ENCODE measurements around the gene PPM1E. TPM values are rescaled to one million over a fixed set of nuclear protein-coding genes. Genes with fewer than 3 reads are reported as not detected.

PPM1E gene
- total and polyA plus RNA-seq, 2 of the 4 experiments (the other 2 are of a cell fraction): under 0.01 to 0.05 TPM

DNA sequence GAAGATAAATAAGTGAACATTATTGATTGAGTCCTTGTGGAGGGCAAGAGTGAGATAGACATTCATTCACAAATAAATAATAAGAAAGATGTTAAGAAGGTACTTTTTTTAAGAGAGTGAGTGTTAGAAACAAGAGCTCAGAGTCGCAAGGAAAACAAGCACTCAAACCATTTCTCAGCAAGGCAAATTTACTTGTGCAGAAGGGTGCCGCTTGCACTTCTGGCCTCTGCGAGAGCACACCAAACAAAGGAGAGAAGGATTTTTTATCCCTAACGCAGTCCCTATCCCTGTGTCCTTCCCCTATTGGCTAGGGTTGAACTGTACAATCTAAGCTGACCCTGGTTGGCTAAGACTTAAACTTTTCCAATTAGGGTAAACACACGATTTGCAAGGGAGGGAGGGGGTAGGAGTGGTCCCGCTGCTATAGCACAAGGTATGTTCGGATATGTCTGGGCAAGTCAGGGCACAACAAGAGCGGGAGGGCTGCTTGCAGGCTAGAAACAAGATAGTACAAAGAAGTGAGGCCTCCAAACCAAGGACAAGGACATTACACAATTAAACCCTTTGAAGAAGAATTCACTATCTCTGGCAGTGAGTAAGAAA lies 156.2 kb downstream of the PPM1E start:
- no peak overlapping the region for H3K4me3 ChIP-seq (ENCODE audit: insufficient read depth, low read depth, low read length)
- no peaks in the 10 kb centered on the region for H3K9me1 ChIP-seq (ENCODE audit: insufficient read depth, low read length)
- no peak overlapping the region for H3K18ac ChIP-seq (ENCODE audit: low read depth, low read length)
- H2BK20ac ChIP-seq (ENCODE audit: low read depth, low read length): no peak overlapping the region
- TF ChIP-seq MAZ (IDR thresholded peaks at IDR 0.05; ENCODE audit: borderline replicate concordance, low read depth, low read length) (no peak), SMC3 (IDR thresholded peaks at IDR 0.05; ENCODE audit: low read depth, low read length) (no peak), BHLHE40 (IDR thresholded peaks at IDR 0.05; ENCODE audit: low read depth, low read length) (no peak), RCOR1 (IDR thresholded peaks at IDR 0.05; ENCODE audit: insufficient replicate concordance, low read length) (no peak), MXI1 (IDR thresholded peaks at IDR 0.05; ENCODE audit: borderline replicate concordance, low read depth, low read length) (no peak), MAFK (IDR thresholded peaks at IDR 0.05; ENCODE audit: low read depth, low read length) (no peak), FOS (IDR thresholded peaks at IDR 0.05; ENCODE audit: low read depth, low read length) (no peak), NFE2L2 (IDR thresholded peaks at IDR 0.05; ENCODE audit: low read depth, low read length) (no peak), RFX5 (IDR thresholded peaks at IDR 0.05; ENCODE audit: low read depth, low read length) (no peak), RAD21 (IDR thresholded peaks at IDR 0.05; ENCODE audit: low read length) (no peak), CEBPB (IDR thresholded peaks at IDR 0.05; ENCODE audit: low read depth, low read length) (no peak), CHD1 (IDR thresholded peaks at IDR 0.05; ENCODE audit: low read depth, low read length) (no peak)
- TF ChIP-seq, protein P1, sequence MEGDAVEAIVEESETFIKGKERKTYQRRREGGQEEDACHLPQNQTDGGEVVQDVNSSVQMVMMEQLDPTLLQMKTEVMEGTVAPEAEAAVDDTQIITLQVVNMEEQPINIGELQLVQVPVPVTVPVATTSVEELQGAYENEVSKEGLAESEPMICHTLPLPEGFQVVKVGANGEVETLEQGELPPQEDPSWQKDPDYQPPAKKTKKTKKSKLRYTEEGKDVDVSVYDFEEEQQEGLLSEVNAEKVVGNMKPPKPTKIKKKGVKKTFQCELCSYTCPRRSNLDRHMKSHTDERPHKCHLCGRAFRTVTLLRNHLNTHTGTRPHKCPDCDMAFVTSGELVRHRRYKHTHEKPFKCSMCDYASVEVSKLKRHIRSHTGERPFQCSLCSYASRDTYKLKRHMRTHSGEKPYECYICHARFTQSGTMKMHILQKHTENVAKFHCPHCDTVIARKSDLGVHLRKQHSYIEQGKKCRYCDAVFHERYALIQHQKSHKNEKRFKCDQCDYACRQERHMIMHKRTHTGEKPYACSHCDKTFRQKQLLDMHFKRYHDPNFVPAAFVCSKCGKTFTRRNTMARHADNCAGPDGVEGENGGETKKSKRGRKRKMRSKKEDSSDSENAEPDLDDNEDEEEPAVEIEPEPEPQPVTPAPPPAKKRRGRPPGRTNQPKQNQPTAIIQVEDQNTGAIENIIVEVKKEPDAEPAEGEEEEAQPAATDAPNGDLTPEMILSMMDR (conservative IDR thresholded peaks at IDR 0.05; ENCODE audit: low read depth, low read length): no peak
- TF ChIP-seq, protein P2, sequence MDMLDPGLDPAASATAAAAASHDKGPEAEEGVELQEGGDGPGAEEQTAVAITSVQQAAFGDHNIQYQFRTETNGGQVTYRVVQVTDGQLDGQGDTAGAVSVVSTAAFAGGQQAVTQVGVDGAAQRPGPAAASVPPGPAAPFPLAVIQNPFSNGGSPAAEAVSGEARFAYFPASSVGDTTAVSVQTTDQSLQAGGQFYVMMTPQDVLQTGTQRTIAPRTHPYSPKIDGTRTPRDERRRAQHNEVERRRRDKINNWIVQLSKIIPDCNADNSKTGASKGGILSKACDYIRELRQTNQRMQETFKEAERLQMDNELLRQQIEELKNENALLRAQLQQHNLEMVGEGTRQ (IDR thresholded peaks at IDR 0.05; ENCODE audit: low read depth, low read length): no peak
- TF ChIP-seq, protein P3, sequence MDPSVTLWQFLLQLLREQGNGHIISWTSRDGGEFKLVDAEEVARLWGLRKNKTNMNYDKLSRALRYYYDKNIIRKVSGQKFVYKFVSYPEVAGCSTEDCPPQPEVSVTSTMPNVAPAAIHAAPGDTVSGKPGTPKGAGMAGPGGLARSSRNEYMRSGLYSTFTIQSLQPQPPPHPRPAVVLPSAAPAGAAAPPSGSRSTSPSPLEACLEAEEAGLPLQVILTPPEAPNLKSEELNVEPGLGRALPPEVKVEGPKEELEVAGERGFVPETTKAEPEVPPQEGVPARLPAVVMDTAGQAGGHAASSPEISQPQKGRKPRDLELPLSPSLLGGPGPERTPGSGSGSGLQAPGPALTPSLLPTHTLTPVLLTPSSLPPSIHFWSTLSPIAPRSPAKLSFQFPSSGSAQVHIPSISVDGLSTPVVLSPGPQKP (IDR thresholded peaks at IDR 0.05; ENCODE audit: borderline replicate concordance, low read depth, low read length): no peak
- no peak overlapping the region for H2AFZ ChIP-seq (replicated peaks; ENCODE audit: low read length, poor library complexity)
- DNase-seq: no peak
- no peaks in the 10 kb centered on the region for H3K4me1 ChIP-seq (ENCODE audit: control insufficient read depth, insufficient read depth, low read length)
- no peak overlapping the region for H3K27ac ChIP-seq (ENCODE audit: insufficient read depth, low read length)
- no peak overlapping the region for H3K4ac ChIP-seq (ENCODE audit: low read depth, low read length)
- no peak overlapping the region for H2BK15ac ChIP-seq (ENCODE audit: low read depth, low read length)
- H4K20me1 ChIP-seq (ENCODE audit: insufficient read depth, low read length): no peaks in the 10 kb centered on the region
- no CpG with 5 or more reads among the region's 8 CpGs for WGBS, 2 experiments (ENCODE audit: extremely low coverage in 2 of 2, insufficient read length in 1 of 2)
- no peak overlapping the region for H4K91ac ChIP-seq (ENCODE audit: insufficient read depth, low read depth, low read length)
- no peak overlapping the region for H3K23ac ChIP-seq (ENCODE audit: low read depth, low read length)
- no peak overlapping the region for H2BK5ac ChIP-seq (ENCODE audit: low read depth, low read length, poor library complexity, severe bottlenecking)
- intact Hi-C loops (cut with micrococcal nuclease) (no loop called here), dilution Hi-C loops (cut with HindIII; ENCODE audit: low sequenced_read_pairs, unreplicated experiment) (no loop called here), in situ Hi-C loops (cut with MboI; ENCODE audit: low sequenced_read_pairs) (no loop called here)
- no peaks in the 10 kb centered on the region for H3K27me3 ChIP-seq (ENCODE audit: control insufficient read depth, insufficient read depth, low read length)
- no peaks in the 10 kb centered on the region for H3K79me1 ChIP-seq (ENCODE audit: low read depth in 1 of 2, low read length in 2 of 2)
- BruUV-seq (replicated peaks): no TSS peak
- H3K9me3 ChIP-seq (ENCODE audit: control insufficient read depth, insufficient read depth, low read length): peaks cover 11% of the 10 kb centered on the region
- ChIA-PET CTCF (no interaction called here), POLR2A (ENCODE audit: unreplicated experiment) (interaction anchor here (0.6 kb wide), 1 partner anchor 175 kb away, joined by 6 read pairs; no protein-coding TSS in a partner anchor)
- no peak overlapping the region for H3K14ac ChIP-seq (replicated peaks; ENCODE audit: low read depth, low read length)
- H4K8ac ChIP-seq (ENCODE audit: low read depth in 2 of 2, low read length in 2 of 2): no peak overlapping the region
- H3K36me3 ChIP-seq (ENCODE audit: control insufficient read depth, insufficient read depth, low read length): no peaks in the 10 kb centered on the region
- no peak overlapping the region for H3K56ac ChIP-seq (ENCODE audit: extremely low read depth, insufficient read depth, low read length)
- no peak overlapping the region for H2AK5ac ChIP-seq (ENCODE audit: low read depth, low read length)
- H4K5ac ChIP-seq (ENCODE audit: low read depth, low read length): no peak overlapping the region
- no peak overlapping the region for H3K9ac ChIP-seq (ENCODE audit: low read depth, low read length)
- no peak overlapping the region for H3K4me2 ChIP-seq (ENCODE audit: low read depth, low read length)
- H2BK120ac ChIP-seq (ENCODE audit: low read depth, low read length): no peak overlapping the region
- no peak overlapping the region for H2AK9ac ChIP-seq (replicated peaks; ENCODE audit: low read depth, low read length, poor library complexity)
- ATAC-seq (ENCODE audit: low read depth): no peak

All from IMR-90 (cell line).